NCI-H1436 (cell line): ENCODE measurements around the gene GMEB2.

ENCODE experiments used
- DNase-seq: peaks from one replicate; lab custom pipeline; 2025; lab: John Stamatoyannopoulos, UW

GMEB2 gene

GRCh38 chr20:63558804-63559484, 68.0 kb downstream of the GMEB2 start:
- DNase-seq: no peak

DNA sequence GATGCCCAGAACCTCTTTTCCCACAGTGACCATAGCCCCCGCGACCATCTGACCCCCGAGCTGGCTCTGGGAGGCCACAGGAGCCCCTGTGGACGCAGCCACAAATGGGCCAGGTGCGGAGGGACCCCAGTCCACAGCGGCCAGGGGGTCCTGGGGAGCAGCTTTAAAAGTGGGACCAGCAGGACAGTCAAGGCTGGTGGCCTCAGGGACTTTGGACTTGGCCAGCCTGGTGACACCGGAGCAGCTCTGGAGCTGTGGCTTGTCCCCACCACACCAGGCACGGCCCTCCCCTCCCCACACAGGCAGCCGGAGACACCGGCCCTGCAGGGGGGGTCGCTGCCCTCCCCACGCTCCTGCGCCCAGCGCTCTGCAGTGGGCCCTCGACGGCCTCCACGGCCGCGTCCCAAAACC, 69.4 kb downstream of the GMEB2 start:
- no peak for DNase-seq

DNA sequence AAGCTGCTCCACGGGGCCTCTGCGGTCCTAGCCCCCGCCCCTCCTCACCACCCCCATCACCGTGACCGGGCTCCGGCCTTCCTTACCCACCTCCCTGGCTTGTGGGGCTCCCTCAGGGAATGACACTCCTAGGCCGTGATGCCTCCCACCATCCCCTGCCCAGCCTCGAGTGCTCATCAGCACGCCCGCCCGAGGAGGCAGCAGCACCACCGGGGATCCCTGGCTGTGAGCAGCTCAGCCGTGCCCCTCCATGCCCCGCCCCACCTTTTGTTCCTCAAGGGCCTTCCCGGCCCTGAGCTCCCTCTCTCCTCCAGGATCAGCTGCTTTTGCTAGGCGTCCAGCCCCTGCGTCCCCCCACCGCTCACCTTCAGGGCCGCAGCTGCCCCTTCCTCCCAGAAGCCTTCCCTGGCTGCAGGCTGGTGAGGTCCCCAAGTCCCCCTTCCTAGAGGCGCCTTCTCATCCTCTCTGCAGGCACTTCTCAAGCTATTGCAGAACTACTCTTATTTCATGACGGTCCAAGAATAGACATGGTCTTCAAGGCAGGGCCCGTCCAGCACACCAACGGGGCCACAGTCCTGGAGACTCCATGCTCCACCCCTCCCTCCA, 69.9 kb downstream of the GMEB2 start:
- no peak for DNase-seq

- DNase-seq: no peak
Measured at GRCh38 chr20:63555661-63556381, 71.1 kb downstream of the GMEB2 start.

DNA sequence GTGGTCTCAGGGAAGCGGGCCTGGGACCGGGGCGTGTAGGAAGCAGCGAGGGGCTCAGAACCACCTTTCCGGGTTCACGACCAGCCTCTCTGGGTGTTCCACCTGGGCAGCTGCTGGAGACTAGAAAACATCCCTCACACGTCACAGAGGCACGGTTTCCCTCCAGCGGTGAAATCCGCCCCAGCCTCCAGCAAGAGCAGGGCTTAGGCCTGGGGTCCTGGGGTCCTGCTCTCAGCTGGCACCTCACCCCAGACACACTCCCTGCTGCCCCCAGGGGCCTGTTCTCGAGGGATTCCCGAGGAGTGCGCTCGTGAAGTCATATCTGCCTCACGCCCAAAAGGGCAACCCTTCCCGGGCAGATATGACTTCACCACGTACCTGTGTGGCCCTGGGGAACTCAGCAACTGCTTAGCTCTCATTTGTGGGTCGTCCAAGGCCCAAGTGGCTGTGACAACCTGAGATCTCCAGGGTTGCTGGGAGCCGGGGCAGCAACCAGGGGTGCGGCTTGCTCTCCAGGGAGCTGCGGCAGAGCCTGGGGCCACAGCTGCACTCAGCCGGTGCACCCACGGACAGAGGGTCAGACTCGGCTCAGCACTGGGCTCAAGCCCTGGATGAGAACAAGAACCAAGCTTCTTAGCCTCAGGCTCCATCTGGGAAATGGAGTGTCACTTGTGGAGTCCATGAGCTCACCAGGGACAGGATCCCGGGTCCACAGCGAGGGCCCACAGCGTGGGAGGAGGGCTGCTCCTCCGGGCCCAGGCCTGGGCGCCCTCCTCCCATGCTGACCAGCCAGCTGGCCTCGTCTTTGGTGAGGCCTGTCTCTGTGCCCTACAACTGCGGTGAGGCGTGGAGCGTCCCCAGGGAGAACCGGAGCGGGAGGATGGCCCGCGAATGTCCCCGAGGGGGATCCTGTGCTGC, 72.3 kb downstream of the GMEB2 start:
- no peak for DNase-seq

DNA sequence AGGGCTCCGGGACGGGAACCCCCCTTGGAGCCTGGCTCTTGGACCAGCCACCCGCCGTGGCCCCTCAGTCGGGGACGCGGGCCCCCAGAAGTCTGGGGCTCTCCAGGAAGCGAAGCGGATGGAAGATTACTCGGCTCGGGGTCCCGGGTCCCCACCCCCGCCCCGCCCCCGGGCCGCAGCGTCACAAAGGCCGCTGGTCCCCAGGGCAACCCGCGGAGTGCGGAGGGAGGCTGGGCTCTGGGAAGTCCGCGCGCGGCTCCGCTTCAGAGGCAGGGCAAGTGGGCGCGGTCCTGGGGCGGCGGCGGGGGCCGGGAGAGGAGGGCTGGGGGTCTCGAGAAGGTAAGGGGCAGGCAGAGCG, 73.0 kb downstream of the GMEB2 start, which contains the start of gene FNDC11:
Gene FNDC11, plus strand, starts transcription at position 227 of the 358 bp plus-strand sequence. CDS start 1,505 bp downstream, outside the sequence.
- peak; percentile 55 for DNase-seq

GRCh38 chr20:63553251-63553932, 73.5 kb downstream of the GMEB2 start:
- peak; percentile 83 for DNase-seq

- no peak for DNase-seq
Measured at GRCh38 chr20:63552481-63553249, 74.2 kb downstream of the GMEB2 start.

GRCh38 chr20:63551068-63551467, 75.8 kb downstream of the GMEB2 start:
- no peak for DNase-seq

DNA sequence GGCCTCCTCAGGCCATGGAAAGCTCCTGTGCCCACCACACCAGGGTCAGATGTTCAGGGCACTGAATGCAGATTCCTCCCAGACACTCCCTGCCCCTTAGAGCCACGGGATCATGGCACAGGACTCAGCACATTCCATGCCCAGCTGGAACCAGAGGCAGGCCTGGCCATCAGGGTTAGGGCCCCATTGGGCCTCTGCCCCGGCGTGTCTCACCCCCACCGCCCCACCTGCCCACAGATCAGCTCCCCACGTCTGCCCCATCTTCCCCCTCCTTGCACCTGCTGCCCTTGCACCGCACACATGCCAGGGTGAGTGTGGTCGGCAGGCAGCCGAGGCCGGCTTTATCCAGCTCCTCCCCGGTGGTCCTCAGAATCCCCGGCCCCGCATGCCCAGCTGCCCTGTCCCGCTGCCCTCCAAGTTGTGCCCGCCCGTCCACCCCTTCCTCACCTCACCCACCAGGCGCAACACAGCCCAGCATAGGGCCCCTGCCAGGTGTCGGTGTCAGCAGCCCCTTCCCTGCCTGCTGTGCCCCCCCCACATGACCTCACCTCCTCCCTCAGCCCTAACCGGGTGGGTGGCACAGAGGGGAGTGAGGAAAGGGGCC, 77.1 kb downstream of the GMEB2 start:
- DNase-seq: no peak

DNA sequence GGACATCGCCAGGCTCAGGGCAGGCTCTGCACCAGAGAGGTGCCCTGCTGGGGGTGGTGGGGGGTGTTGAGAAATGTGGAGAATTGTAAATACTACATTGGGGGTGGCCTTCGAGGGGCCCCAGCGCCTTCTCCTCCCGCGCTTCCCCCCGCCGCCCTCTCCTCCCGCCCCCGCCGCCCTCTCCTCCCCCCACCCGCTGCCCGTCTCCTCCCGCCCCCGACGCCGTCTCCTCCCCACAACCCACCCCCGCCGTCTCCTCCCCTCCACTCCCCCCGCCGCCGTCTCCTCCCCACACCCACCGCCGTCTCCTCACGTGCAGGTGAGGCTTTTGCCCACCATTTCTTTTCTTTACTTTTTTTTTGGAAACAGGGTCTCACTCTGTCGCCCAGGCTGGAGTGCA, 77.9 kb downstream of the GMEB2 start:
- no peak for DNase-seq

DNA sequence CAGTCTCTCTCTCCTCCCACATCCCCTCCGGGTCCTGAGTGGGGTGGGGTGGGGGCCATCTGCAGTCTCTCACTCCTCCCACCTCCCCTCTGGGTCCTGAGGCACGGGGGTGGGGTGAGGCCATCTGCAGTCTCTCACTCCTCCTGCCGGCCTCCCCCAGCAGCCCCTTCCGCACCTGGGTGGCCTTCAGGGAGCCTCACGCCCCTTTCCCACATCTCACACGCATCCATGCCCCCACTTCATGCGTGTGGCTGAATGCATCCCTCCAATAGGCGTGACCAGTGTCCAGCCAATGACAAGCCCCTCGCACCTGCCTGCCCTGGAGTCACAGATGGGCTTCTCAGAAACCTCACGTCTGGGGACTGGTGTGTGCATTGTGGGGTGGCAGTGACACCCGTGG, 78.4 kb downstream of the GMEB2 start:
- no peak for DNase-seq

- DNase-seq: no peak
Measured at GRCh38 chr20:63547725-63548480, 79.0 kb downstream of the GMEB2 start, which contains the start of gene SRMS. Gene SRMS, minus strand, starts transcription at chr20:63547749. Its CDS starts 286 bp downstream, at chr20:63547463.

GRCh38 chr20:63546956-63547724, 79.8 kb downstream of the GMEB2 start:
- DNase-seq: no peak

DNA sequence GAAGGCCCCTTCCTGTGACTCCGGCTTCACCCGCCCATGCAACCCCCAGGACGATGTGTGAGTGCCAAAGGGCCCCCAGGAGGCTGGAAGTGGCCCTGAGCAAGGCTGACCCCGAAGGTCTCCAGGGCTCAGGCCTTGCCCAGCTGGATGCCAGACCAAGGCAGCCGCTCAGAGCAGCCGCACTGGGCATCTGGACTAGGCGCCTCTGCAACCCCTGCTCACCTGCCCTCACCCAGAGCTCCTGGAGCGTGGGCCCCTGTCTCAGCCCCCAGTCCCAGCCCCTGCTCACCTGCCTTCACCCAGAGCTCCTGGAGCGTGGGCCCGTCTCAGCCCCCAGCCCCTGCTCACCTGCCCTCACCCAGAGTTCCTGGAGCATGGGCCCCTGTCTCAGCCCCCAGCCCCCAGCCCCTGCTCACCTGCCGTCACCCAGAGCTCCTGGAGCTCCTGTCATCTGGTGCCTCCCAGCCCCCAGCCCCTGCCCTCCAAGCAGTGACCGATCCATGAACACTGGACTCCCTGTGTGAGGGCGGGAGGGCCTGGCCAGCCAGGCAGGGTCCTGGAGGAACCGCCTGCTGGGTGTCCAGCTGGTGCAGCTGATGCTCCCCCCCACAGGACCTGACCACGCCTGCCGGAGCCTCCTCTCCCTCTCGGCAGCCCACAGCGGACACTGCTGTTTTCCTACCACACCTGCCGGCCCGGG, 80.5 kb downstream of the GMEB2 start:
- no peak for DNase-seq

DNA sequence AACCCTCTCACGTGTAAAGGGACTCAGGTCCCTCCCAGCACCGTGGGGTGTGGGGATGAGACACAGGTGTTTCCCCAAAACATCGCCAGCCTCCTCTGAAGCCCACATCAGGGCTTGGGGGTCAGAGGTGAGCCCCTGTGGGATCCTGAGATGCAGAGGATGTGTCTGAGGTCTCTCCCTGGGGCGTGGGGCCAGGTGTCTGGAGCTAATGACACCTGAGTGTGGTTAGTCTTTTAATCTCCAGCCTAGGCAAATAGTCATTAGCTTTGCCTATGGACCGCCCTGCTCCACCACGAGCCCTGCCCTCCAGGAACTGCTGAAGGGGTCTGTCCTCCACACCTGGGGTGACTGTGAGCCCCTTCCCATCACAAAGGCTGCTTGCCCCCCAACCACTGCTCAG, 81.1 kb downstream of the GMEB2 start:
- DNase-seq: no peak

- no peak for DNase-seq
Measured at GRCh38 chr20:63544958-63545516, 81.9 kb downstream of the GMEB2 start.
